GM19397 (cell line): ENCODE data around the gene NFASC.

ENCODE experiments used
- ATAC-seq: cut with Tn5 transposase; IDR thresholded peaks from one replicate; pipeline ENCODE4 v1.9.1; 2021; ENCODE audit warnings: mild to moderate bottlenecking, moderate library complexity; ENCODE audit not compliant: unreplicated experiment

NFASC gene

DNA sequence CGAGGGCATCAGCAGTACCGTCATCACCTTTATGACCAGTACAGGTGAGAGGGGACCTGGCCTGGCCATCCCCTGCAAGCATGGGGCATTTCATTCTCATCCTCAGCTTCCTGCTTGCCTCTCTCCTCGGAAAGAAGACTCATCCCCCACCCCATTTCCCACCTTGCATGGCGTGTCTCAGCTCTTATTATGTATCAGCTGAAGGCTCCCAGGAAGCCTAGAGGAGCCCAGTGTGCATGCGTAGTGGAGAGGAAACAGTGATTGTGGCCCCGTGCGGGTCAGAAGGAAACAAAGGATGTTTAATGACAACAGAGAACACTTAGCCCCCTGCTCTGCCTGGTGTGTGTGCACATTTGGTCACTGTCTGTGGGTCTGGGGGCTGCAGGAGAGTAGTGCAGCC is 132.0 kb downstream of the NFASC start:
- no peak for ATAC-seq

DNA sequence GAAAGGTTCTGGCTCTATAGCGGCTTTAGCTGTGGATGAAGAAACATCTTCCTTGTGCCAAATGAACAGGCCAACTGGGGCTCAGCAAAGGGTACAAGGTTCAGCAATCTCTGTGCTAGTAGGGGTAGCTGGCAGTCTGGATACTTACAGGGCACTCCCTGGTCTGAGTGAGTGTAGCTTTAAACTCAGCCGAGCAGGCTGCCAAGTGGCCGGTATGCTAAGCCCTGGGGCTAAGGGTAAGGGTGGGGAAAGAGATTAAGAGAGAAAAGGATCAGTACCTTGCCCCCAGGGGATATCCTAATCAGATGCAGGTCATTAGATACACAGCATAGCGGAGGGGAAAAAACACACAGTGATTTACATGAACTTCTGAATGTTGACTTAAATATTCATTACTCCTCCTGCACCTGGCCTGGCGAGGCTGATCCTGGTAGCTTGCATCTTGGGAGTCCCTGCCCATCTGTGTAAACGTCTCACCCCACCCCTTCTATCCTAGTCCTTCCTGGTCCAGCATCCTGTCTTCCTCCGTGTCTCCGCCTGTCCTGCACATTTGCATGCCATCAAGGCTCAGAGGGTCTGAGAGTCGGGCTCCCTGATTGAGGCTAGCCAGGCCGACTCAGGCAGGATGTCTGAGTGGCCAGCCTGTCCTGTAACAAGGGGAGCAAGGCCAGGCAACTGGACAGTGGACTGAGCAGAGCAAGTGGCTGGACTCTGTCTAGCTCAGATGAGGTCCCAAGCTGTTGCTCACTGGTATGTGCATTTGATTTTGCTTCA is 132.9 kb downstream of the NFASC start:
- no peak for ATAC-seq

DNA sequence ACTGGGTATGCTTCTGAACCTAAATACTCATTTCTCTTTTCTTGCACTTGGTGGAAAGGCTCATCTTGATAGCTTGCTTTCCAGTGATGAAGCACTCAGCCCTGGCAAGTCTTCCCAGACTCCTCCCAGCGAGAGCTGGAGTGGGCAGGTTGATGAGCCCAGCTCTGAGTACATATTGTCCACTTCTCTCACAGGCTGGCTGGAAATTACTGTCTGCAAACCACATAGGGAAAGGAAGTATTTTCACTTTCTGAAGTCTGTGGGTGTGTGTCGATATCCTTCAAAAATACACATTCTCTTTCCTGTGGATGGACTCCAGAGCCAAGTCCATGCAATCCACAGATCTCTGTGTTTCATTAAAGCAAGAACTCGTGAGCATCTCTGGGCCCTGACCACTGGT is 133.7 kb downstream of the NFASC start:
- no peak for ATAC-seq

DNA sequence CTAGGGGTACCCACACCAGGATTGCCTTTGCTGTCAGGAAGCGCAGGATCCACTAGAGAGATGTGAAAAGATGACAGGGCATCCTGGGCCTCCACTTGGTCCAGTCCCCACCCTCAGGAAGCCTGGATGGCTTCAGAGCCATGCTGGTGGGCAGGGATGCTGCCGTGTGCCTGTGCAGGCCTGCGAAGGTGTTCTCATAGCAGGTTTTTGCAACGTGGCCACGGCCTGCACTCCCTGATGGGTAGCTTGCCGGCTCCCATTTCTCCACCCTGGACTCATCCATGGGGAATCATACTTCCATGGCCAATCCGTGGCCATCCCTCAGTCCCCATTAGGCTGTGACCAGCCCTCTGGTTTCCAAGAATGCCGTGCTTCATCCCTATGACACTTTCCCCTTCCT is 138.2 kb downstream of the NFASC start:
- no peak for ATAC-seq

DNA sequence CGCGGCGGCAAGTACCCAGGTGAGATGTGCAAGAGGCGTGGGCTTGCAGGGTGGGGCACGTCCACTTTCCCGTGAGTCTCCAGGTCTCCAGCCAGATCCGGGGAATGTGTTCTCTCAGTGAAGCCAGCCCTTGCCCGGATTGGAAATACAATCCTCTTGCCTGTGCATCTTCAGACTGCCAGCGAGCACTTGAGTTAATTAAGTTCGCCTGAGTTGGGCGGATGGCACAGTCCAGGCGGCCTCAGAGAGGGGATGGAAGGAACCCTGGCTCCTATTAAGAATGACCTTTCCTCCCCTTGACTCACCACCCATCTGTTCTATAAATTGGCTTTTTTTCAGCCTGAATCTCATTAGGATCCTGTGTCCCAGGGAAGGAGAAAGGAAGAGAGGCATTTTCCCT is 139.0 kb downstream of the NFASC start:
- no peak for ATAC-seq

DNA sequence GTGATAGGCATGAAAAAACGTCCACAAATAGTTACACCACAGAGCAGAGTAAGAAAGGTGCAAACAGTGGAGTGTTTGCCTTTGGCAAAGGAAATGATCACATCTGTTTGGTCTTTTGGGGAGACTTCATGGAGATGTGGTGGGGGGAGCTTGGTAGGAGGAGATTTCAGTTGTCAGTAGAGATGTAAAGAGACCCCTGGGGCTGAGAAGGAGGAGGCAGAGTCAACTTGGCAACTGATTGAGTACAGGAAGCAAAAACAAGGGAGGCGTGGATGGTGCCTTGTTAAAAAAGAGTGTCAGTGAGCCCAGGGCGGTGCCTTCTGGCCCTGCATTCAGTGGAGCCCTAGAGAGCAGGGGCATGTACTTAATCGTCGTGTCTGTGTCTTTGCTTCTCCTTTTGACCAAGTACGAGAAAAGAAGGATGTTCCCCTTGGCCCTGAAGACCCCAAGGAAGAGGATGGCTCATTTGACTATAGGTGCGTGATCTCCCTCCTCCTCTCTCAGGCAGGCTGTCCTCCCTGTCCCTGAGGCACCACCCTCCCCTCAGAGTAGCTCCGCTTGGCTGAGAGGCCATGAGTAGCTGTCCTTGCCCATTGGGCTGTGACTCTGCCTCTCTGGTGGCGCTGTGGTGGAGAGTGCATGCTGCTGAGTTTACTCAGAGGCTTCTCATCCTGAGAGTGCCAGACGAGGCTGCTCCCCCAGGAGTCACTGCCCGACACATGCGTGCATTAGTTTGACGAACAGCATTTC is 141.9 kb downstream of the NFASC start:
- ATAC-seq = no peak

DNA sequence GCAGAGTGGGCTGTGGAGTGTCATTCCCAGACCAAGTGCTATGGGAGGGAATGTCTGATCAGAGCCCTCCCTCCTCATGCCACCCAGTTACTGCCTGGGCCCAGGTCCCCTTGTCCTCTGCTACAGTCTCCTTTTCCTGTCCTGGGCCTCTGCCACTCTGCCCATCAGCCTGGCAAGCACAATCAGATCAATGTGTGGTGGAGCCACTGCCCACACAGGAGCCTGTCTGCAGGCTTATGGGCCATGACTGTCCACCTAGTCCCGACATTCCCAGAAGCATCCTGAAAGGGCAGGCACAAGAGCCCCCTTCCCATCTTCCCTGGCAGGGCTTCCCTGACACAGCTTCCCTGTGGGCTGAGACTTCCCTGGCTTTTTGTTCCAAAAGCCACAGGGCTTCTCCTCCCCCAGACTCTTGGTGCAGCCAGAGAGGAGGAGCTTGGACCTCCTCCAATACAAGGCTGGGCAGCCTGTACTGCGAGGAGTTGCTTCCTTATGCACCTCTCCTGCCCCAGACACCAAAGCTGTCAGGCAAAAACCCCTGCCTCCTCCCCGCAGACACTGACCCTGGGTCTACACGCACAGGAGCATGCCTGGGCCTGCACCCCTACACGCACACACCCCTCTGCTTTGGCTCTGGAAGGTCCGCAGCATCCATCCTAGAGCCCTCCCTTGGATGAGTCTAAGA is 143.2 kb downstream of the NFASC start:
- ATAC-seq = no peak

DNA sequence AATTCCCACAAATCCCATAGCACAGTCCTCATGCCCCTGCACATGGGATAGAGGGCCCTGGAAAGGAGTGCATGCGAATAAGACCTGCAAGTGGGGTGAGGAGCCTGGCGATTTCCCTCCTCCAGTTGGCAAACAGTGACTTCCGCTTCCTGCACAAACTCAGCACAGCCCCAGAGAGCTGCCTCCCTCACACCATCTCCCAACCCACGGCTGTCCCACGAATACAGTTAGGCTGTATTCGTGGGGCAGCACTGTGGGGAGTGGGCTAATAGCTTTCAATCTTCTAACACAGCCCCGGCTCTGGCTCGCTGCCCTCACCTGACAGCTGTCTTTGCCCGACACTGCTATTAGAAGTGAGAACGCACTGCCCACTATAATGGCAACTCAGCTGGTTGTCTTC is 144.1 kb downstream of the NFASC start:
- no peak for ATAC-seq

DNA sequence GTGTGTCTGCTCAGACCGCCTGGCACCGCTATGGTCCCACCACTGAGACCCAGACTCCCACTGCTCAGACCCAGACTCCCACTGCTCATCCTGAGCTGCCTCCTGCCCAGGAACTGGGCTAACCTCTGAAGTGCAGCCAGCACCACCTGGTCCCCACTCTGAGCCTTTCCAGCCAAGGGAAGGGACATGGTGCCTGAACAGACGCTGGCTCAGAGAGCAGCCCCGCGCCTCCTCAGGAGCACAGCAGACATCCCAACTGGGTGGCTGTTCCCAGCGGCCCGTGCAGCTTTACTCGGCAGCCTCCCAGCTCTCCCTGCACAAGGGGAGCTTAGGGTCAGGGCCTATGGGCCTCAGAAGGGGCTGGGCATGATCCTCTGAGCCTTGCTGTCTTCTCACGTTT is 144.6 kb downstream of the NFASC start:
- no peak for ATAC-seq

DNA sequence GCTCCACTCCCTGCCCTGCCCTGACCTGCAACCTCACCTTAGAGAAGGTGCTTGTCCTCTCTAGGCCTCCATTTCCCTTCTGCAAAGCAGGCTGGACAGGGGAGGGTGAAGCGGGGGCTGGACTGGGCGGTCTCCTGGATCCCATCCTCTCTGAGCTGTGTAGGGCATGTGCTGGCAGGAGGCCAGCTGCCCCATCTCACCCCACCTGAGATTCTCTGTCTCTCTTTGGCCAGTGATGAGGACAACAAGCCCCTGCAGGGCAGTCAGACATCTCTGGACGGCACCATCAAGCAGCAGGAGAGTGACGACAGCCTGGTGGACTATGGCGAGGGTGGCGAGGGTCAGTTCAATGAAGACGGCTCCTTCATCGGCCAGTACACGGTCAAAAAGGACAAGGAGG is 145.4 kb downstream of the NFASC start:
- ATAC-seq = no peak

DNA sequence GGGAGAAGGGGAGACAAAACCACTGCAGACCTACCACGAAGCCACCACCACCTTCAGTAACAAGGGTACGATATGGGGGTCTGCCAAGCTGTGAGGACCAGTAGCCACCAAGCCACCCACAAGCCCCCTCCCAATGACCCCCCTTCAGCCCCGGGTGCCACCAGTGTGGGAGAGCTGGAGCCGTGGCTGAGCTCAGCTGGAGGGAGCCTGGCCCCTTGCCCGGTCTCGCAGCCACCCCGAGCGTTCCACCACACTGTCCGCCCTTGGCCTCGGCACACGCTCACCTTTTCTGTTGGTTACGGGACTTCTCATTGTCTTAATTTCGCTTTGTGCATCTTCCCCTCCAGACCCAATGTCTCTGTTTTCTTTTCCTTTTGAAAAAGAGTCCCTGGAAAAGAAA is 145.9 kb downstream of the NFASC start:
- ATAC-seq = no peak

DNA sequence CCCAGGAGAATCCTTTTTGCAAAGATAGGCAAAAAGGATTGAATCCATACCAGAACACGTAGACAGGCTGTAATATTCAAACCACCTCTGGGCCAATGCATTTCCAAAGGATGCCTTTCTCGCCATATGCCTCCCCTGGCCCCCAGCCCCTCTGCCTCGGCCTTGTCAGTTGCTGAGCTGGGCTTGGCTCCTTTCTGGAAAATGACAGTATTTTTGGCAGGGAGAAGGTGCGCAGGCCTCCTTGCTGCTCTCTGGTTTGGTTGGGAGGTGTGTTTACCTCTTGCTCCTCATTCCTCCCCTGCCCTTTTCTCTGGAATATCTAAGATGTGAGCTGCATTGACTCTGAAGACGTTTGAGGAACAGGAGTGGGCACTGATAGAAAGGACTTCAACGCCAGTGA is 146.3 kb downstream of the NFASC start:
- ATAC-seq = no peak

DNA sequence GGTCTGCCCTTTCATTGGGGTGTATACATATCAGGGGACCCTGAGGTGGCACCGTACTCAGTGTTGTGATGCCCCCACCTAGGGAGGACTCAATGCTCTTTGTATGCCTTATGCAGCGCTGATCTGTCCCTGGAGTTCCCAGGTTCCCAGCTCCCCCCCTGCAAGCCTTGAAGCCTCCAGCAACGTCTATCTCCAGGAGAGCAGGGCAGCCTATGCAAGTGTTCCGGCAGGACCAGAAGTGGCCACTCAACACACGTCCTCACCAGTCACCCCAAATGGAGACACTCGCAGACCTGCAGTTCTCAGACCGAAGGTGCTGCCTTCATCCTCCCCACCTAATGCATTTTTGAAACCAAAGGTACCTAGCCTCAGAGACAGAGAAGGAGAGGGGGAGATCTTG is 147.1 kb downstream of the NFASC start:
- no peak for ATAC-seq

DNA sequence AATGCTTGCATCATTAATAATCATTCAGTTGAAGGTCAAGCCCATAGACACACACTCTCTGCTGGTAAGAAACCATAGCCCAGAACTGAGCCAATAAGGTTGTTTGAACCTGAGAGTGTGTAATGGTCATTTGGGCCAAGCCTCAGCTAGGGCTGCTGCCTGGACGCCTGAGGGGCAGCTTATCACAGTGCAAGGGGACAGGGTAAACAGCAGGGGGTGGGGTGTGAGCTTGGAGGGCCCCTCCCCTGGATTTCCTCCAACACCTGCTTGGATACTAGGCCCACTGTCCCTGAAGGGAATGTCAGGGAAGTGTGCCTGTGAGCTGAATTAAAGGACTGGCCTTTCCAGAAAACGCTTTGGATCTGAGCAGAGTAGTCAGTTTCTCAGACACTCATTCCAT is 147.7 kb downstream of the NFASC start:
- no peak for ATAC-seq

DNA sequence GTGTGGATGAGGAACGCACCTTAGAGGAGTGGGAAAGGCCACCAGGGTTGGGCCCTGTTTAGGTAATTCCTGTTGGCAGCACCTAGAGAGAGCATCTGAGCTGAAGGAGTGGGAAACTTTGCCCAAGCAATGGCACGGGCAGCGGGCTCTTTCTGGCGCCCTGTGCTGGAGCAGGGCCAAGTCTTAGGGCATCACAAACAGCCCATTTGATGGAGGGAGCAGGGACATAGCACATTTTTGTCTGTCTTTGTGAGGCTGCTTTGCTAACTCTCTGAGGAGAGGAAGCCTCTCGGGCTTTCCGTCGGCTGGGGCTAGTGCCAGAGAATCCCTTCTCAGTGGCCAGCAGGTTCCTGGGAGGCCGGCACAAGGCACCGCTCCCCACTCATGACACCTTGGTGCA is 149.8 kb downstream of the NFASC start:
- no peak for ATAC-seq

DNA sequence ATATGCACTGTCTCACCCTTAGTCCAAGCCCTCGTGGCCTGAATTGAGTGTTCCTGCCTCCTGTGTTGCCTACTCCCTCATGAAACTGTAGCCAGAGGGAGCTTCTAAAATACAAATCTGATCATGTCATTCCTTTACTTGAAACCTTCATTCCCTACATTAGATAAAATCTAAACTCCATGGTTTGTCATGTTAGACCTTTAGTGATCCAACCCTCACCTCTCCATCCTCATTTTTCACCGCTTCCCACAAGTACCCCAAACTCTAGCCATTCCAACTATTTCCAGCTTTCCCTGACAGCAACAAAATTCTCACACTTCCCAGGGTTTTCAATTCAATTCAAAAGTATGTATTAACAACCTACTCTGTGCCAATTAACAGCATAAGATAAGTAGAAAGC is 154.0 kb downstream of the NFASC start:
- ATAC-seq = no peak

DNA sequence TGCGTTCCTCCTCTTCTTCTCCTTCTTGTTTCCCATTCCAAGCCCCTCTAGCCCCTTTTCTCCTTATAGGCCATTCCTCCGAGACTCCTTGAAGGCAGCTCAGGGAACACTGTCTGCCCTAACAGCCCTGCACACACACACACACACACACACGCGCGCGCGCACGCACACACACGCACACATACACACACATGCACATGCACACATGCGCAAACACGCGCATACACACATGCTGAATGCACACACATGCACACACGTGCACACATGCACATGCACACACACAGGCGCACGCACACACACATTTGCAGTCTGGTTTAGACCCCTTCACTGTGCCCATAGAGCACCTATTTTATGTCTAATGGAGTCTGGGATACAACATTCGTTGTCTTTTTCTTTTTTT is 154.6 kb downstream of the NFASC start:
- ATAC-seq = no peak

DNA sequence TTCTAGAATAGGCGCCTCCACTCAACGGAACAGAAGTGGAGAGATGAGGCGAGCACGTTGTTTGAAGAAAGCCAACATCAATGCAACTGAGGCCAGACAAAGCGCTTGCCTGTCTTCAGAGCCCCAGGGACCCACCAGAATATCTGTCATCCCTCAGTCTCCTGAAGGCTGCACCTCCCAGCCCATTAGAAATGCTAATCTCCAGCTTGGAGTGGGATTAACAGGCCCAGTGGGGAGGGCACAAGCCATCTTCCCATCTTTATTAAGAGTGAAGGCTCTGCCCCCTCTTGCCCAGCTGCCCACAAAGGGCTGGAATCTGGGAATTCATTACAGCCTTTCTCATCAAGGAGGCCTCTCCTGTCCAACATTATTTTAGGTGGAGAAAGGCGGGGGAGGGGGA is 155.5 kb downstream of the NFASC start:
- ATAC-seq = no peak

DNA sequence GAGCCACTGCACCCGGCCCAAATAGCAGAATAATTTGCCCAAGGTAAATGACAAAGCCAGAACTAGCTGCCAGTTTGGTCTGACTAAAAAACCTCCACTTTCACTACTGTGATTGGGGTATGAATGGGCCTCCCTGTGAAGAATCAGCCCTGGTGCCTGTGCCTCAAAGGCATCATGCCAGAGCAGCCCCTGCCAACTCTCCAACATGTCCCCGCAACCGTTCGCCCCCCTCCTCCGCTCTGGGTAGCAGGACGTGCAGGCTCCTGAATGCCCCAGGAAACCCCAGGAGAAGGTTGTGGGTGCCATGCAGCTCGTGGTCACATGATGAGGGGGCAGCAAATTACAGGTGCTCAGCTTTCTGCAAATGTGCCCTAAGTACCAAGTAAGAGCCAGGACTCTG is 157.7 kb downstream of the NFASC start:
- ATAC-seq = no peak

DNA sequence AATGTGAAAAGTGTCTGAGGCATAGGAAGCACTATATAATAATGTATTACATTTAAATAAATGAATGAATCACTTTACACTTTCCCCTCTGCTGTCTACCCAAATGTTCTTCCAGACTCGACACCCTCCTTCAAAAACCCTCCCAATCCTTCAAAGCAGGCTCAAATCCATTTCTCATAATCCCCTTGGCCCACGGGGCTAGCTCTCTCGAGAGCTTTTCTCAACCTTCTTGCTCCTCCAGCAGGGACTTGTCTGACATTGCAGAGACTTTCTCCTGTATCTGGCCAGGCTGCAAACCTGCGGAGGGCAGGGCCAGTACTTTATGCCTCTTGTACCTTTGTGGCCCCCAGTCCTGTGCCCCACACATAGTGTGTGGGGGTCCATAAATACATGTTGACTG is 158.3 kb downstream of the NFASC start:
- no peak for ATAC-seq

DNA sequence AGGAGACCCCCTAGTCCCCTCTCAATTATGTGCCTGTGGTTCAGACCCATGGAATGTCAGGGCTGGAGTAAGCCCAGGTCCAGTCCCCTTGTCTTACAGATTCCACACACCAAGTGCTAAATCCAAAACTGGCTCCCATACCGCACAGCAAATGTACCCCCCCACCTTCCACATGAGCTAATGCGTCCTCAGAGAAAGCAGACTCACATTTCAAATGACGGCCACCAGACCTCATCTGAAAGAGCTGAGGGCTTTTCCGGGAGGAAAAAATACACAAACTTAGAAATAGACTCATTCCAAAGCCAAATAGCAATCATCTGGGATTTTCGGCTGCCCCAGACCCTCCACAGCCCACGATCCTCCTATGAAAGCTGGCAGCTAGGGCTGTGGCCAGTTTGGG is 159.6 kb downstream of the NFASC start:
- ATAC-seq = no peak

DNA sequence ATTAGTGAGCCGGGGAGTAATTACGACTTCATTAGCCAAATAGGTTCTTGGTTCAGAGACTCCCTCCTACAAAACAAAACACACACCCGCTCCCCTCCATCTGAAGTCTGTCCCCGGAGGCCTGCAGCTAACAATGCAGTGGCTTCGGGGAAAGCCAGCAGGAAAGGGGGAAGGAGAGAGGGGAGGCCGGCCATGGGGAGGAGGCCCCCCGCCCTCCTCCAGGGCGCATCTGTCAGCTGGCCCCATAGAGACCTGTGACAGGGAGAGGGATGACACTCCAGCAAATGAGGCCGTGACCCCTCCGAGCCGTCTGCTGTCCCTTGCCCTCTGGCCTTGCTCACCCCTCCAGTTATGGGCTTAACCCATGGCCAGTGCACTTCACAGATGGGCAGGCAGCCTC is 160.2 kb downstream of the NFASC start:
- no peak for ATAC-seq
